H9 (cell line): ENCODE measurements around the gene FANCI. TPM values are rescaled to one million over a fixed set of nuclear protein-coding genes. Genes with fewer than 3 reads are reported as not detected.

Source experiments
- DNase-seq: peaks from one replicate; pipeline ENCODE4 v3.0.0-alpha.2; 2017
- H2AFZ ChIP-seq: one replicate; pipeline ENCODE4 v1.6.1; 2013; ENCODE audit warnings: mild to moderate bottlenecking, low read length, control low read depth, moderate library complexity
- H2AK5ac ChIP-seq: 2 replicates; pipeline ENCODE4 v1.6.1; 2013; ENCODE audit warnings: low read length, control low read depth, mixed read lengths; ENCODE audit not compliant: insufficient read length
- H2BK120ac ChIP-seq: one replicate; pipeline ENCODE4 v1.6.1; 2013; ENCODE audit warnings: low read depth, mild to moderate bottlenecking, low read length, control low read depth, inconsistent platforms; ENCODE audit not compliant: poor library complexity, severe bottlenecking
- H2BK12ac ChIP-seq: 2 replicates; pipeline ENCODE4 v1.6.1; 2013; ENCODE audit warnings: low read length, control low read depth, mixed read lengths, low read depth; ENCODE audit not compliant: insufficient read length
- H2BK15ac ChIP-seq: 2 replicates; pipeline ENCODE4 v1.6.1; 2013; ENCODE audit warnings: low read depth, low read length, control low read depth
- H2BK20ac ChIP-seq: one replicate; pipeline ENCODE4 v1.6.1; 2013; ENCODE audit warnings: low read depth, mild to moderate bottlenecking, low read length, control low read depth, inconsistent platforms; ENCODE audit not compliant: poor library complexity, severe bottlenecking
- H2BK5ac ChIP-seq: 2 replicates; pipeline ENCODE4 v1.6.1; 2013; ENCODE audit warnings: low read length, control low read depth, mixed read lengths; ENCODE audit not compliant: insufficient read length
- H3K14ac ChIP-seq: 2 replicates; pipeline ENCODE4 v1.6.1; 2013; ENCODE audit warnings: low read length, control low read depth; ENCODE audit not compliant: insufficient read depth
- H3K18ac ChIP-seq: 2 replicates; pipeline ENCODE4 v1.6.1; 2013; ENCODE audit warnings: low read depth, mild to moderate bottlenecking, mixed read lengths, low read length, control low read depth; ENCODE audit not compliant: insufficient read length
- H3K23ac ChIP-seq: 2 replicates; pipeline ENCODE4 v1.6.1; 2013; ENCODE audit warnings: low read length, control low read depth, mixed read lengths, low read depth; ENCODE audit not compliant: insufficient read length
- H3K23me2 ChIP-seq: 2 replicates; pipeline ENCODE4 v1.6.1; 2013; ENCODE audit warnings: low read depth, mild to moderate bottlenecking, mixed read lengths, low read length, control low read depth; ENCODE audit not compliant: insufficient read length, poor library complexity, severe bottlenecking
- H3K27ac ChIP-seq: 2 replicates; pipeline ENCODE4 v1.5.1; 2013; ENCODE audit warnings: low read length, control low read depth, mixed read lengths, low read depth; ENCODE audit not compliant: insufficient read length
- H3K27me3 ChIP-seq: 2 replicates; pipeline ENCODE4 v1.6.1; 2013; ENCODE audit warnings: low read length, control low read depth, inconsistent platforms; ENCODE audit not compliant: insufficient read depth
- H3K4ac ChIP-seq: 2 replicates; pipeline ENCODE4 v1.6.1; 2013; ENCODE audit warnings: low read depth, mild to moderate bottlenecking, control low read depth, inconsistent platforms, low read length, moderate library complexity
- H3K4me1 ChIP-seq: 2 replicates; pipeline ENCODE4 v1.6.1; 2013; ENCODE audit warnings: low read length, control low read depth, inconsistent platforms; ENCODE audit not compliant: insufficient read depth
- H3K4me2 ChIP-seq: 2 replicates; pipeline ENCODE4 v1.6.1; 2013; ENCODE audit warnings: low read length, control low read depth, mixed read lengths; ENCODE audit not compliant: insufficient read length, insufficient read depth
- H3K56ac ChIP-seq: 2 replicates; pipeline ENCODE4 v1.6.1; 2013; ENCODE audit warnings: low read depth, mild to moderate bottlenecking, mixed read lengths, low read length, control low read depth; ENCODE audit not compliant: insufficient read length
- H3K79me1 ChIP-seq: 2 replicates; pipeline ENCODE4 v1.6.1; 2013; ENCODE audit warnings: low read depth, mild to moderate bottlenecking, moderate library complexity, low read length, control low read depth, inconsistent platforms; ENCODE audit not compliant: insufficient read depth, poor library complexity, severe bottlenecking
- H3K79me2 ChIP-seq: 2 replicates; pipeline ENCODE4 v1.6.1; 2013; ENCODE audit warnings: low read length, control low read depth, inconsistent platforms; ENCODE audit not compliant: insufficient read depth
- H3K9ac ChIP-seq: 2 replicates; pipeline ENCODE4 v1.6.1; 2013; ENCODE audit warnings: low read length, control low read depth, mixed read lengths; ENCODE audit not compliant: insufficient read length; ENCODE audit errors: extremely low read depth
- H3K9me3 ChIP-seq: one replicate; pipeline ENCODE4 v1.6.1; 2013; ENCODE audit warnings: low read depth, low read length, inconsistent platforms; ENCODE audit not compliant: control insufficient read depth
- H3T11ph ChIP-seq: one replicate; pipeline ENCODE4 v1.6.1; 2013; ENCODE audit warnings: mild to moderate bottlenecking, low read length, control low read depth, inconsistent platforms
- H4K20me1 ChIP-seq: one replicate; pipeline ENCODE4 v1.6.1; 2013; ENCODE audit not compliant: control insufficient read depth, insufficient read length, insufficient read depth
- H4K5ac ChIP-seq: 2 replicates; pipeline ENCODE4 v1.6.1; 2013; ENCODE audit warnings: low read depth, mild to moderate bottlenecking, mixed read lengths, low read length, control low read depth; ENCODE audit not compliant: insufficient read length
- H4K8ac ChIP-seq: replicated peaks from 2 replicates; pipeline ENCODE4 v1.6.1; 2013; ENCODE audit warnings: low read length, control low read depth, mixed read lengths, low read depth; ENCODE audit not compliant: insufficient read length
- H4K91ac ChIP-seq: 2 replicates; pipeline ENCODE4 v1.6.1; 2013; ENCODE audit warnings: low read depth, mild to moderate bottlenecking, moderate library complexity, mixed read lengths, low read length, control low read depth; ENCODE audit not compliant: insufficient read length
- H3K27ac Mint-ChIP-seq, 3 experiments: 2 replicates in 2 of 3; 3 replicates in 1 of 3; pipeline ENCODE4 v1.8.0; 2020 to 2021; ENCODE audit warnings: mixed read lengths in 3 of 3, mild to moderate bottlenecking in 1 of 3, moderate library complexity in 1 of 3
- H3K27me3 Mint-ChIP-seq: 2 replicates; pipeline ENCODE4 v1.8.0; 2021; ENCODE audit warnings: low read depth, mild to moderate bottlenecking, moderate library complexity, mixed read lengths
- H3K36me3 Mint-ChIP-seq, 3 experiments: 2 replicates in 2 of 3; 3 replicates in 1 of 3; pipeline ENCODE4 v1.8.0; 2020 to 2021; ENCODE audit warnings: low read depth in 3 of 3, mixed read lengths in 3 of 3; ENCODE audit not compliant: insufficient read depth in 1 of 3
- H3K4me1 Mint-ChIP-seq, 2 experiments: 2 replicates each; pipeline ENCODE4 v1.8.0; 2020; ENCODE audit warnings: mixed read lengths in 2 of 2
- H3K4me3 Mint-ChIP-seq, 2 experiments: 2 replicates in 1 of 2; 3 replicates in 1 of 2; pipeline ENCODE4 v1.8.0; 2020 to 2021; ENCODE audit warnings: mild to moderate bottlenecking in 2 of 2, mixed read lengths in 2 of 2, moderate library complexity in 1 of 2
- H3K9me3 Mint-ChIP-seq, 2 experiments: 2 replicates in 1 of 2; 3 replicates in 1 of 2; pipeline ENCODE4 v1.8.0; 2020; ENCODE audit warnings: mild to moderate bottlenecking in 2 of 2, mixed read lengths in 2 of 2, moderate library complexity in 1 of 2
- WGBS: extraction: QIAGEN DNeasy Blood & Tissue Kit; methylation state at CpG from one replicate; pipeline ENCODE4 v1.1.7; 2013; ENCODE audit warnings: missing lambda C conversion rate, low lambda C conversion rate, mixed read lengths; ENCODE audit not compliant: insufficient read length; ENCODE audit errors: extremely low coverage; 5-methylcytosine and 5-hydroxymethylcytosine counted together
- total RNA-seq: library from RNA; stranded (reverse); gene quantifications from 2 replicates; pipeline ENCODE4 v1.2.1, GENCODE V29; 2021
- TF ChIP-seq, protein P1 (sequence below): fragments of 200-600 bp; sonication (generic); conservative IDR thresholded peaks from 3 replicates; pipeline ENCODE4 v1.8.0; 2021; ENCODE audit warnings: antibody characterized with exemption, mild to moderate bottlenecking

FANCI gene
- total RNA-seq, 1 experiment from 2014 or later: 106 TPM

GRCh38 chr15:89325039-89325803, 81.4 kb downstream of the FANCI start:
- no peak overlapping the region for H3K4me3 Mint-ChIP-seq
- H3K4me1 ChIP-seq: no peaks in the 10 kb centered on the region
- no peak overlapping the region for H4K8ac ChIP-seq
- no peak overlapping the region for H3K27ac ChIP-seq
- no peak overlapping the region for H3K27ac Mint-ChIP-seq
- no peak overlapping the region for H3K4me2 ChIP-seq
- no peak overlapping the region for H2BK15ac ChIP-seq
- H2BK120ac ChIP-seq: no peak overlapping the region
- H3K4me1 Mint-ChIP-seq: no peaks in the 10 kb centered on the region
- H3K23me2 ChIP-seq: no peaks in the 10 kb centered on the region
- no peak overlapping the region for H2BK12ac ChIP-seq
- H4K20me1 ChIP-seq: no peaks in the 10 kb centered on the region
- no peak overlapping the region for H2BK5ac ChIP-seq
- H3K23ac ChIP-seq: no peak overlapping the region
- H2AFZ ChIP-seq: no peak overlapping the region
- no peak overlapping the region for H3K56ac ChIP-seq
- H3K9me3 Mint-ChIP-seq: no peaks in the 10 kb centered on the region
- H3K9me3 ChIP-seq: no peaks in the 10 kb centered on the region
- H4K5ac ChIP-seq: no peak overlapping the region
- H3K27me3 ChIP-seq: no peaks in the 10 kb centered on the region
- H3K79me1 ChIP-seq: no peaks in the 10 kb centered on the region
- TF ChIP-seq, protein P1, sequence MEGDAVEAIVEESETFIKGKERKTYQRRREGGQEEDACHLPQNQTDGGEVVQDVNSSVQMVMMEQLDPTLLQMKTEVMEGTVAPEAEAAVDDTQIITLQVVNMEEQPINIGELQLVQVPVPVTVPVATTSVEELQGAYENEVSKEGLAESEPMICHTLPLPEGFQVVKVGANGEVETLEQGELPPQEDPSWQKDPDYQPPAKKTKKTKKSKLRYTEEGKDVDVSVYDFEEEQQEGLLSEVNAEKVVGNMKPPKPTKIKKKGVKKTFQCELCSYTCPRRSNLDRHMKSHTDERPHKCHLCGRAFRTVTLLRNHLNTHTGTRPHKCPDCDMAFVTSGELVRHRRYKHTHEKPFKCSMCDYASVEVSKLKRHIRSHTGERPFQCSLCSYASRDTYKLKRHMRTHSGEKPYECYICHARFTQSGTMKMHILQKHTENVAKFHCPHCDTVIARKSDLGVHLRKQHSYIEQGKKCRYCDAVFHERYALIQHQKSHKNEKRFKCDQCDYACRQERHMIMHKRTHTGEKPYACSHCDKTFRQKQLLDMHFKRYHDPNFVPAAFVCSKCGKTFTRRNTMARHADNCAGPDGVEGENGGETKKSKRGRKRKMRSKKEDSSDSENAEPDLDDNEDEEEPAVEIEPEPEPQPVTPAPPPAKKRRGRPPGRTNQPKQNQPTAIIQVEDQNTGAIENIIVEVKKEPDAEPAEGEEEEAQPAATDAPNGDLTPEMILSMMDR: no peak
- no peaks in the 10 kb centered on the region for H3K27me3 Mint-ChIP-seq
- H3K9ac ChIP-seq: no peak overlapping the region
- H3T11ph ChIP-seq: no peak overlapping the region
- H2BK20ac ChIP-seq: no peak overlapping the region
- no peak overlapping the region for H3K14ac ChIP-seq
- no peak overlapping the region for H3K4ac ChIP-seq
- H3K36me3 Mint-ChIP-seq: peaks cover 65 to 97% (median 93%) of the 10 kb centered on the region in 3 experiments; a peak in 6 of 7 replicates
- H3K18ac ChIP-seq: no peak overlapping the region
- no peak for DNase-seq
- no peaks in the 10 kb centered on the region for H3K79me2 ChIP-seq
- no CpG with 5 or more reads among the region's 11 CpGs for WGBS
- H2AK5ac ChIP-seq: no peak overlapping the region
- H4K91ac ChIP-seq: no peak overlapping the region
